Frontal cortex (tissue), 4 donors: ENCODE results near the gene RAVER2. TPM values are rescaled to one million over a fixed set of nuclear protein-coding genes. Genes with fewer than 3 reads are reported as not detected.
"Not testable (repeated sequence)": the region's sequence is repeated elsewhere in the genome, so short reads cannot be mapped to it uniquely, and the experiment has no call there.

Experiments
- DNase-seq, 2 donors: peaks; one replicate each; pipeline ENCODE4 v3.0.0; 2012; ENCODE audit warnings: low spot score in 2 of 2
- FAIRE-seq: peaks from 2 replicates; lab custom pipeline; 2012; peaks lifted over from hg19 to GRCh38; lab: Jason Lieb, UNC
- total RNA-seq: library from RNA; depleted of rRNA; stranded (reverse); fragments of >200 nt; gene quantifications from one replicate; pipeline ENCODE4 v1.2.3, GENCODE V29; 2014
- donor health status: control.
- donor health status: control.
- donor health status: control.

The RAVER2 gene
- total RNA-seq, 1 donor from 2014 or later, result 13.0 TPM

DNA sequence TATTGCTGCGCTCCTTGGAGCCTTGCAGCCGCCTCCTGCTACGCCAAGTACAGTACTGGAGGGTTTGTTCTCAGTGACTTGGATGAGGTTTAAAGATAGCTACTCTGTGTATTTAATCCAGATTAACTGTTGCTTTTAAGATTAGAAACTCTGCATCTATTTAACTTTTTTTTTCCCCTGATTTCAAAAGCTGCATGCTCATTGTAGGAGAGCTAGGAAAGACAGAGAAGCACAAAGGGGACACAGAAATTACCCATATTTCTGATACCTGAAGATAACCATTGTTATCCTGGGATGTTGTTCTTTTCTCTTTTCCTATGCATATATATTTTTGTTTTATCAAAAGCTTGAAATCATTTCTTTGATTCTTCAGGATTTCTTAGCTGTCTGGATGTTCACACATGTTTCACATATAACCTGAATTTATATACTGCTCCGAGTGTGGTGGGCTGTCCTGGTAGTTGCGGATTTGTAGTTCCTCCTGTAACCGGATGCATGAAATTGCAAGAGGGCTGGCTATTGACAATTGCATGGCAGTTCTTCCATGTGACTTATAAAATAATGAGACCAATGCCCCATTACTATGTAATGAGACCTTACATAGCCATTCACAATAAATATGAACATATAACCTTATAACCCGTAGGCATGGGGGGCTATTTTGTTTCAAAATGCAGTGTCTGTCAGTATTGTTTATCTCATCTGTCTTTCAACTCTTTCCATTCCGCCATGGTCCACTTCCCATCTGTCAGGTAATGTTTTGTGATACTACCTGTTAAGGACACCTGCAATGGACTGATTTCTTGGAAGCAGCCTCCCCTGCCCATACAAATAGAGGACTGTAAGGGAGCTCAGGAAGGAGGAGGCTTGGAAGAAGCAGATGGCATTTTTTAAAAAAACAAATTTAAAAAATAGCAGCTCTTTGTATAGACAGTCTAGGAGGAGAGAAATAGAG lies 1.4 kb downstream of the RAVER2 start:
- DNase-seq, result no peak
- no peak for FAIRE-seq

DNA sequence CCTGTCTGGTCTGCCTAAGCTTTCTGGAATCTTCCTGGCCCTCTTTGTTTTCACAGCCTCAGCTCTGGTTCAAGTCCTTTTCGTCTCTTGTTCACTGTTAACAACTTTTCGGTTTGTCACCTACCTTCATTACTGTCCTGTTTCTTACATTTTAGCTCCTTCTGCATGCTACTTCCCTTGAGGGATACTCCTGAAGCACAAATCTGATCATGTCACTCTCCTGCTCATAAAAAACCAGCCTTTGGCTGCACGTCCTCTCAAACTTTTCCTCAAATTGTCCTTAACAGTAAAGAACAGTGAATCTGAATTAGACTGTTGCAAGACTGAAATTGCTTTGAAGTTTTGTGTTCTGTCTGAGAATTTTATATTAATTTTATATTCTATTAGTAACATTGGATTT lies 3.3 kb downstream of the RAVER2 start:
- no peak for DNase-seq
- no peak for FAIRE-seq

DNA sequence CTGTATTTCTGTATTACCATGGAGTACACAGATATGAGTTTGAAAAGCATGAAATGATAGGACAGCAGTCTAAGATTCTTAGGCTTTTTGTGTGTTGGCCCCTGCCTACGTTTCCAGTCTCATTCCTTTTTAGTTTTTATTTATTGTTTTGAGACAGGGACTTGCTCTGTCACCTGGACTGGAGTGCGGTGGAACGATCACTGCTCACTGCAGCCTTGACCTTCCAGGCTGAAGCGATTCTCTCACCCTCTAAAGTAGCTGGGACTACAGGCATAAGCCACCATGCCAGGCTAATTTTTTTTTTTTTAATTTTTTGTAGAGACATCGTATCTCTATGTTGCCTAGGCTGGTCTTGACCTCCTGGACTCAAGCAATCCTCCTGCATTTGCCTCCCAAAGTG lies 3.8 kb downstream of the RAVER2 start:
- DNase-seq (no peak), FAIRE-seq (no peak)

DNA sequence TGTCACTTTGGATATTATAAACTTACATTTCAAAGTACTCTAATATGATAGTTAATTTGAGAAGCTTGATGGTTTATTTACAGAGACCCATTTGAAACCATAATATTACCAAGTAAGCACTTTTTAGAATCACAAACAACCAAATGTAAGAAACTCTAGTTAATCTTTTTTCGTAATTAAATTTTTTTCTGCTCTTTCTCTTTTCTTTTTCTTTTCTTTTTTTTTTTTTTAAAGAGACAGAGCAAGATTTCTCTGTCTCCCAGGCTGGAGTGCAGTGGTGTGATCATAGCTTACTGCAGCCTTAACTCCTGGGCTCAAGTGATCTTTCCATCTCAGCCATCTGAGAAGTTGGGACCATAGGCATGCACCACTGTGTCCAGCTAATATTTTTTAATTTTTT lies 5.2 kb downstream of the RAVER2 start:
- no peak for DNase-seq
- no peak for FAIRE-seq

DNA sequence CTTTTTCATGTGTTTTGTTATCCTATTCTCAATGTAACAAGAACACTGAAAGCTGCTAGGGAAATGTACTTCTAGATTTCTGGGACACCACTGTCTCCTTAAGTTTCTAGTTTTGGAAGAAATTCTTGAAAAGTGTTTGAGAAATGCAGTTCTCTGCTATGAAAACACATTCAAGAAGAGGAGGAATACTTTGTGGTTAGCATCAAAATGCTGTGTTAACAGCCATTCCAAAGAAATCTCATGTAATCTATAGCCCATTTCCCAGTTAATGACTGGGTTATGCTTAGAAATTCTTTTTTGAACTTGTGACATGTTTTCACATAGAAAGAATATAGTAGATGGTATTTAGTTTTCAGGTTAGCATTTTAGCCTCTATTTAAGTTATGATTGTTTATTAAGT lies 6.0 kb downstream of the RAVER2 start:
- FAIRE-seq (no peak), DNase-seq (no peak)

DNA sequence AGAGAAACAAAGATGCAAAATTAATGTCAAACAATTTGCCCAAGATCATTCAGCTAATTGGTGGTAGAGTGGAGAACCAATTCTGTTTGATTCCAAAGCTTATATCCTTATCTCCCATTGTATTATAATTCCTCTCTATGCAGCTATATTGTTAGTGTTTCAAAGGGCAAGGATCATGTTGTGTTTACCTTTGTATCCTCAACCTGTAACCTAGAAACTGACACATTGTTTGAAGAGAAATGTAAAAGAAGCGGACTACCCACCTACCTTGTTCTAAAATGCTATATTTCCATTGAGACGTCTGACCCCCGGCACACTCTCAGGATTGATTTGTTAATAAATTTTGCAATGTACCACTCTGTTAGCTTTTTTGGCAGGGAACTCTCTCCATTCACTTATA lies 9.3 kb downstream of the RAVER2 start:
- FAIRE-seq, result no peak
- no peak for DNase-seq

DNA sequence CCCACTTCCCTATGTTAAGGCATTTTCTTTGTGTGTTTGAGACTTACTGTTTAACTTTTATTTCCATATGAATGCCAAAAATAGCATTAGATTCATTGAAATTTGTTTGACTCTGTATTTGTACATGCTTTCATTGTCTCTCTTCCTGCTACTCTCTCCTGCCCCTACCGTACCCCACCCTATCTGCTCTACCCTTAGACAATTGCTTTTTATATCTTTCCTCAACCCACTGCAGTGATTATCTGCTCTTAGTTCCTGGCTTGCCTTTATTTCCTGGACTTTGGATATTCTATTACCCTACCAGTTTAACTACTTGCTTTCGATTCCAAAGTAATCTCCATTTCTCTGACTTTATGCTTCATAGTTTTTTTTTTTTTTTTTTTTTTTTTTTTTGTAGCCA lies 10.5 kb downstream of the RAVER2 start:
- FAIRE-seq, result no peak
- no peak for DNase-seq

DNA sequence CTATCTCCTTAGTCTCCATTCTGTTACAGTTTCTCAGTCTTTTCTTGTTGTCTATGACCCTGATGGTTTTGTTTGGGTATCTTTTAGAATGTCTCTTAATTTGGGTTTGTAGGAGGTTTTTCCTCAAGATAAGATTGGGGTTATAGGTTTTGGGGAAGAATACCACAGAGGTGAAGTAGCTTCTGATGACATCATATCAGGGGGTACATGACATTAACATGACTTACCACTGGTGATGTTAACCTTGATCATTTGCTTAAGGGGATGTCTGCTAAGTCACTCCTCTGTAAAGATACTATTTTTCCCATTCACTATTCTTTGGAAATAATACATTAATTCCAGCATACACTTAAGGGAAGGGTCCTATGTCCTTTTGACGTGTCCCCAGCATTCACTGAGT lies 11.9 kb downstream of the RAVER2 start:
- no peak for DNase-seq
- no peak for FAIRE-seq

DNA sequence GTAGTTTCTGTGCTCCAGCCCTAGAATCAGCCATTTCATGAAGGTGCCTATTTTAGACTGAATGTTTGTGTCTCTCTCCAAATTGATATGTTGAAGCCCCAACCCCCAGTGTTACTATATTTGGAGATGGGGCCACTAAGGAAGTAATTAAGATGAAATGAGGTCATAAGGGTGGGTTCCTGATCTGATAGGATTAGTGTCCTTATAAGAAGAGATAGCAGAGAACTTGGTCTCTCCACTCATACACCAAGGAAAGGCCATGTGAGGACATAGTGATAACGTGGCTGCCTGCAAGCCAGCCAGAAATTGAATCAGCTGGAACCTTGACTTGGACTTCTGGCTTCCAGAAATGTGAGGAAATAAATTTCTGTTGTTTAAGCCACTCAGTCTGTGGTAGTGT lies 12.3 kb downstream of the RAVER2 start:
- FAIRE-seq (no peak), DNase-seq (no peak)

DNA sequence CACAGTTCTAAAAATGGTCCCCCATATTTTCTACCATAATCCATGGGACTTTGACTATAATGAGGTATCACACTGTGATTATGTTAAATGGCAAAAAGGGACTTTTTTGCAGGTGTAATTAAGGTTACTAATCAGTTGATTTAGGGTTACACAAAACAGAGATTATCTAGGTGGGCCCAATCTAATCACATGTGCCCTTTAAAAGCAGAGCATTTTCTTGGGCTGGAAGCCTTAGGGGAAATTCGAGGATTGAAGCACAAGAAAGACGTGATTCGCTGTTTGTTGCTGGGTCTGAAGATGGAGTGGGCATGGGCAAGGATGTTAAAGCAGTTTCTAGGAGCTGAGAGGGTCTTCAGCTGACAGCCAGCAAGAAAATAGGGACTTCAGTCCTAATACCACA lies 13.4 kb downstream of the RAVER2 start:
- DNase-seq (no peak), FAIRE-seq (no peak)

DNA sequence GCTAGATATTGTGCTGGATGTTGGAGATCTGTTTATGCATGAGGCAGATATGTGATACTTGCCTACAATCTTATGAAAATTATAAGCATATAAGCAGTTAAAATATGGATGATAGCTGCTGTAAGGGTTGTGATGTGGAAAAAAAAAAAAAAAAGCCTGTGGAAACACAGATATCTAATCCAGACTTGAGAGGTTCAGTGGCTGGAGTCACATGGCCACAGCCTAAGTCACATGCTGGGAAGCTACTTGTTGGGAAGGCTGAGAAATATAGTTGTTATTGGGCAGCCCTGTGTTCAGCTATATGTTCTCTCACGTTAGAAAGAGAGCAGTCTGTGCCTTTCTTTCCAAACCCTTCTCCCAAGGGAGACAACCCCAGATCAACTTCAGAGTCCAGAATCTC lies 15.1 kb downstream of the RAVER2 start:
- FAIRE-seq (no peak), DNase-seq (no peak)

DNA sequence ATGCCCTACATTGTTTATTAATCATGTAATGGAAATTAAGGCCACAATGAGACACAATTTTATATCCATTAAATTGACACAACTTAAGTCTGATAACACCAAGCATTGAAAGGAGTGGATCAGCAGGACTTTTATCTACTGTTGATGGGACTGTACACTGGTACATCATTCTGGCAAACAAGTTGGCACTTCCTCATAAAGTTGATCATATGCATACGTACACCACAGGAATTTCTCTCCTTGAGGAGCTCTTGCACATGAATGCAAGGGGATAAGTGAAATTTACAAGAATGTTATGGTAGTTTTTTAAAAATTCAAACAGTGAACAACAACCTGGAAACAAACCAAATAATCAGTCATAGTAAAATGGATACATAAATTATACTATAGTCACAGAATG lies 20.1 kb downstream of the RAVER2 start:
- FAIRE-seq (no peak), DNase-seq (no peak)

DNA sequence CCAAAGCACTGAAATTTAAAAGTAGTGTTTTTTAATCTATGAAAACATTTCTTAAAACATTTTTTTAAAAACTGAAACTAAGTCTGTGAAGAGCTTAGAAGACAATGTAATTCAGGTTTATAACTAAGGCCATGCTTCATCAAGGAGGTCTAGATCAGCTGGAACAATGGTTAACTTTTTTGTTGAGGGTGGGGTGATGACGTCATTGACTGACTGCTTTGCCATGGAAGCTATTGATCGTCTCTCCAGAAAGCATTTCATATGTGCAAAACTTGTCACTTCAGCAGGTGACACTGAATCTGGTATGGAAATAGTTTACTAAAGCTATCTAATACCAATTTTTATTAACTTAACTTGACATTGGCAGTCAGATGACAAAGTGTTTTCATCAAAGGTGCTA lies 21.0 kb downstream of the RAVER2 start:
- FAIRE-seq (no peak), DNase-seq (no peak)

DNA sequence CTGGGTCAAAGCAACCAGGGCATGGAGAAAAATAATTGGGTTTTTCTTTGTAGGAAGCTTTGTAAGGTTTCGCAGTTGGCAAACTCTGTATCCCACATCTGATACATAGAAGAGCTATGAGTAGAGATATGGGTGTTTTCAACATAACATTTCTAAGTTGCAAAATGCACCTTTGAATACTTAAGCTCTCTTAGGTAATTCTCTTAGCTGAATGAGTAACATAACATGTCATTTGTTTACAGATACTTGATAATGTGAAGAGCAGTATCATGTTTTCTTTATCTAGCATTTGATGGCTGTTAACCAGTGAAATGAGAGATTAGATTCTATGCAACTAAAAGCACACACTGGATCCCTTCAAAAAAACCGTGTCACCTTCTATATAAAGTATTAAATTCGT lies 21.6 kb downstream of the RAVER2 start:
- DNase-seq (no peak), FAIRE-seq (no peak)

DNA sequence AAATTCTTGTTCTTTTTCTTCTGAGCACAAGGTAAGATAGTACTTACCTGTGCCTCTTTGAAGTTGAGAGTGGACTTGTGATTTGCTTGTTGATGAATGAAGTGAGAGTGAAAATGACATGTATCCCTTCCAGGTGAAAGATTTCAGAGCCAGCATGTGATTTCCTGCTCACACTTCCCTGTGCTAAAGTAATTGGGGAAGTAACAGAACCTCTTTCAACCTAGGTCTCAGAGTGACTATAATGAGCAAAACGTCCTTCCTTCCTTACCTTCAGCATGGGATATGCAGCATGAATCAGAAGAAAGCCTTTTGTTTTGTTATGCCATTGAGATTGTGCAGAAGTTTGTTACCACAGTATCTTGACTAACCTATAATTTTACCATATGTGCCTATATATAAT lies 24.6 kb downstream of the RAVER2 start:
- FAIRE-seq, result no peak
- DNase-seq, result no peak

DNA sequence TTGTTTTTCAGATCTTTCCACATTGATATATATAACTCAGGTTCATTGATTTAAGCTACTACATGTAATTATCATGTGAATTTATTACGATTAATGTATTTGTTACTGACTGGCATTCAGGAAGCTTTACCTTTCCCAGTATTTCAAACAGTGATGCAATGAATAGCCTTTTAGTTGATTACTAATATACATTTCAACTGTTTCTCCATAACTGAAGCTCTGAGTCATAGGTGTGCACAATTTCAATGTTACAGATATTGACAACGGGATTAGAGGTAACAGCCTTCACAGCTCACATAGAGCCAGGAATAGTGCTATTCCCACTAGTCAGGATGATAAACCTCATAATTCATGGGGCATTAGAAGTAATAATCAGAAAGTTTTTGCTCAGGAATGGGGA lies 25.1 kb downstream of the RAVER2 start:
- no peak for FAIRE-seq
- no peak for DNase-seq

DNA sequence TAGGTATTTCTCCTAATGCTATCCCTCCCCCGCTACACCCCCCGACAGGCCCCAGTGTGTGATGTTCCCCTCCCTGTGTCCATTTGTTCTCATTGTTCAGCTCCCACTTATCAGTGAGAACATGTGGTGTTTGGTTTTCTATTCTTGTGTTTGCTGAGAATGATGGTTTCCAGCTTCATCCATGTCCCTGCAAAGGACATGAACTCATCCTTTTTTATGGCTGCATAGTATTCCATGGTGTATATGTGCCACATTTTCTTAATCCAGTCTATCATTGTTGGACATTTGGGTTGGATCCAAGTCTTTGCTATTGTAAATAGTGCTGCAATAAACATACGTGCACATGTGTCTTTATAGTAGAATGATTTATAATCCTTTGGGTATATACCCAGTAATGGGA lies 28.4 kb downstream of the RAVER2 start:
- not testable (repeated sequence) for DNase-seq, FAIRE-seq

DNA sequence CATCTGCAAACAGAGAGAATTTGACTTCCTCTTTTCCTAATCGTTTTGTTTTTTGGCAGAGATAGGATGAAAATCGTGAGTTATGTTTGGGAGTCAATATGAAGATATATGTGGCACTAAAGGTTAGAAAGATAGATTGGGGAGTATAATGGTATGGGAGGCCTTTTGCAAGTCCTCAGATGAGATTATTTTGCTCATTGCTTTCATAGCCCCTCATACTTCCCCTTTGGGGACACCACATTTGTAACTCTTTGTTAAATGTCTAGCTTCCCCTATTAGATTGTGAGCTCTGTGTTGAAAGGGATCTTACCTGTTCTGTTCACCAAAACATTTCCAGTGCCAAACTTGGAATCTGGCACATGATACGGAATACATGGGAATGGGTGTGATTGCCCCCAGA lies 30.2 kb downstream of the RAVER2 start:
- FAIRE-seq (no peak), DNase-seq (no peak)

DNA sequence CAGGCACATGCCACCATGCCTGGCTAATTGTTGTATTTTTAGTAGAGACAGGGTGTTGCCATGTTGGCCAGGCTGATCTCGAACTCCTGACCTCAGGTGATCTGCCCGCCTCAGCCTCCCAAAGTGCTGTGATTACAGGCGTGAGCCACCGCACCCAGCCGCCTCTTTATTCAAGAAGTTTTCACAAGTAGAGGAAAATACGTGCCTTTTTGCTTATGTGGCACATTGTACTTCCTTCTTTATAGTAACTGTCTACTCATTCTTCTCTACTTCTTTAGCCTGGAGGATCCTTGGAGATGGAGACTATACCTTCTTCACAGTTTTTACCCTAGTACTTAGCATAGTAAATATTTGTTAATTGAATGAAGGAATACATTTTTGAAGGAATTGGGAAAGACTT lies 37.2 kb downstream of the RAVER2 start:
- not testable (repeated sequence) for DNase-seq, FAIRE-seq

DNA sequence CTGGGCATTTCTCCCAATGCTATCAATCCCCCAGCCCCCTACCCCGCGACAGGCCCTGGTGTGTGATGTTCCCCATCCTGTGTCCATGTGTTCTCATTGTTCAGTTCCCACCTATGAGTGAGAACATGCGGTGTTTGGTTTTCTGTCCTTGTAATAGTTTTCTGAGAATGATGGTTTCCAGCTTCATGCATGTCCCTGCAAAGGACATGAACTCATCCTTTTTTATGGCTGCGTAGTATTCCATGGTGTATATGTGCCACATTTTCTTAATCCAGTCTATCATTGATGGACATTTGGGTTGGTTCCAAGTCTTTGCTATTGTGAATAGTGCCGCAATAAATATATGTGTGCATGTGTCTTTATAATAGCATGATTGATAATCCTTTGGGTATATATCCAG lies 38.0 kb downstream of the RAVER2 start:
- not testable (repeated sequence) for FAIRE-seq, DNase-seq

DNA sequence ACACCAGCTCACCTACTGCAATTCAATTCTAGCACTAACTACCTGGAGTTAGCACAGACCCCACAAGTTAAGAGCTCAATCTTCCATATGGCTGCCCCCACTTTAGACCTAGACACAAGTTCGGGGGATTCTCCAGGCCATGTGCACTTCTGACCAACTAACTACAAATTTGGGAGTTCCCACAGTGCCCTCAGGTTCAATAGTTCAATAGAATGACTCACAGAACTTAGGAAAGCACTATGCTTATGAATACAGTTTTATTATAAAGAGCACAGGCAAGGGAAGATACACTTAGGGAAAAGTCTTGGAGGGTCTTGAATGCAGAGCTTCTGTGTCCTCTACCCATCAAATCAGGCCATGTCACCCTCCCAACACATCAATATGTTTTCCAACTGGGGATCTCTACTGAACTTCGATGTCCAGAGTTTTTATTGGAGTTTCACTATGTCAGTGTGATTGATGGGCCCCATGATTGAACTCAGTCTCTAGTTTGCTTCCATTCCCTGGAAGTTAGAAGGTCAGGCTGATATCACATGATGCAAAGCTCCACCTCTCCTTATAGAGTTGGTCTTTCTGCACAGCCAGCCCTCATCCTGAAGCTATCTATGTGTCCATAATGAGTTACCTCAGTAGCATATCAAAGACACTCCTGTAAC lies 46.1 kb downstream of the RAVER2 start:
- FAIRE-seq, result no peak
- no peak for DNase-seq
